AG09309 (cell line): Measurements from ENCODE around the gene RORB.

Source experiments
- DNase-seq: peaks from one replicate; pipeline ENCODE4 v3.0.0-alpha.2; 2010; ENCODE audit warnings: low read depth
- H3K4me3 ChIP-seq: 2 replicates; pipeline ENCODE4 v1.5.1; 2011; ENCODE audit warnings: mild to moderate bottlenecking, low read depth, low read length, moderate library complexity; ENCODE audit not compliant: control insufficient read depth
- TF ChIP-seq, protein P1 (sequence below): IDR thresholded peaks from 2 replicates; pipeline ENCODE4 v1.5.1; 2011; ENCODE audit warnings: mild to moderate bottlenecking, low read depth, low read length, inconsistent platforms; ENCODE audit not compliant: insufficient read depth, control insufficient read depth; ENCODE audit errors: missing control alignments

Gene RORB

DNA sequence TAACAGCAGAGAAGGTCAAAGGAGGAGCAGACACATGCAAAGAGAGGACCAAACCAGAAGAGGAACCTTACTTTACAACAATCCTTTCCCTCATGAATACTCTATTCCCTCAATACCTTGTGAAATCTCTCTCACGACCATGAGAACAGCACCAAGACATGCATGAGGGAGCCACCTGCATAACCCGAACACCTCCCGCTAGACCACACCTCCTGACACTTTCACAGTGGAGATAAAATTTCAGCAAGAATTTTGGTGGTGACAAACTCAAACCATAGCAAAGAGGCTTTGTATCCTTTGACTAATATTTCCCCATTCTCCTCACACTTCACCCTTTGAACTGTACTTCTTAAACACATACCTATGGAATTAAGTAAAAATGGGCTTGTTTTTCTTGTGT lies 101.7 kb downstream of the RORB start:
- no peak for DNase-seq
- TF ChIP-seq, protein P1, sequence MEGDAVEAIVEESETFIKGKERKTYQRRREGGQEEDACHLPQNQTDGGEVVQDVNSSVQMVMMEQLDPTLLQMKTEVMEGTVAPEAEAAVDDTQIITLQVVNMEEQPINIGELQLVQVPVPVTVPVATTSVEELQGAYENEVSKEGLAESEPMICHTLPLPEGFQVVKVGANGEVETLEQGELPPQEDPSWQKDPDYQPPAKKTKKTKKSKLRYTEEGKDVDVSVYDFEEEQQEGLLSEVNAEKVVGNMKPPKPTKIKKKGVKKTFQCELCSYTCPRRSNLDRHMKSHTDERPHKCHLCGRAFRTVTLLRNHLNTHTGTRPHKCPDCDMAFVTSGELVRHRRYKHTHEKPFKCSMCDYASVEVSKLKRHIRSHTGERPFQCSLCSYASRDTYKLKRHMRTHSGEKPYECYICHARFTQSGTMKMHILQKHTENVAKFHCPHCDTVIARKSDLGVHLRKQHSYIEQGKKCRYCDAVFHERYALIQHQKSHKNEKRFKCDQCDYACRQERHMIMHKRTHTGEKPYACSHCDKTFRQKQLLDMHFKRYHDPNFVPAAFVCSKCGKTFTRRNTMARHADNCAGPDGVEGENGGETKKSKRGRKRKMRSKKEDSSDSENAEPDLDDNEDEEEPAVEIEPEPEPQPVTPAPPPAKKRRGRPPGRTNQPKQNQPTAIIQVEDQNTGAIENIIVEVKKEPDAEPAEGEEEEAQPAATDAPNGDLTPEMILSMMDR = no peak
- no peak overlapping the region for H3K4me3 ChIP-seq

- TF ChIP-seq, protein P1 = no peak
- H3K4me3 ChIP-seq = no peak overlapping the region
- no peak for DNase-seq
These were observed 112.7 kb downstream of the RORB start for GRCh38 chr9:74609671-74610405.

GRCh38 chr9:74610523-74611061 lies 113.5 kb downstream of the RORB start:
- no peak overlapping the region for H3K4me3 ChIP-seq
- TF ChIP-seq, protein P1 = no peak
- no peak for DNase-seq

DNA sequence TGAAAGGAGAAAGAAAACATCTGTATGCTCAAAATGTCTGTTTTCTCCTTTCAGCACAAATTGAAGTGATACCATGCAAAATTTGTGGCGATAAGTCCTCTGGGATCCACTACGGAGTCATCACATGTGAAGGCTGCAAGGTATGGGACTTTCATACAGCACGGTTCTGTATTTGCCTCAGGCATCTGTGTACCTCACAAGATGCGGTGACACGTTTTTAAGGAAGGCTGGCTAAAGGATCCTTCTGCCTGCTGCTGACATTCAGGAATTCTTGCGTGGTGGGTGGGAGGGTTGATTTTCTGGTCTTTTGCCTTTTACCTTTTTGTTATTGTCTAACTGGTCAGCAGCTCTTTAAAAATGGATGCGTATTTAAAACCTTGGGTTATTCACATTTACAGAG lies 133.1 kb downstream of the RORB start:
- no peak for DNase-seq
- TF ChIP-seq, protein P1 = no peak
- H3K4me3 ChIP-seq = no peak overlapping the region

DNA sequence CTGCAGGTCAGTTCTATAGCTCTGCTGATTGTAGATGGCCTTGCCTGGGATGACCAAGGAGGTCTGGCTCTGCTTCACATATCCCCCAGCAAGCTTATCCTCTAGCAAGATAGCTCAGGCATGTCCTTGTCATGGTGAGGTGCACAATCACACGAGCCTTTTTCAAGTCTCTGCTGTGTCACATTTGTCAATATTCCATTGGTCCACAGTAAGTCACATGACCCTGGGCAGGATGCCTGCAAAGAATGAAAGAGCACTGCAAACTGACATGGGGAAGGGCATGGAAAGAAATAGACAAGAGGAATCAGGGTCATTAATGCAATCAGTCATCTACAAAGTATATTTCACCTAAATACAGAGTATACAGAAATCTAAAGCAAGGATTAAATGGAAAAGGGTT lies 142.0 kb downstream of the RORB start:
- no peak for DNase-seq
- H3K4me3 ChIP-seq = no peak overlapping the region

GRCh38 chr9:74642376-74642775 lies 145.2 kb downstream of the RORB start:
- no peak for DNase-seq
- TF ChIP-seq, protein P1 = no peak
- no peak overlapping the region for H3K4me3 ChIP-seq

More for the DNA sequence above, 142.0 kb downstream of the RORB start:
- TF ChIP-seq, protein P1 = no peak
